ENCODE data around the gene MARK3.

MARK3 gene

GRCh38 chr14:103526247-103526913 is 141.2 kb downstream of the MARK3 start:
- Mint-ChIP-seq H3K4me3 (no peak overlapping the region), H3K9me3 (no peaks in the 10 kb centered on the region), H3K36me3 (ENCODE audit: low read depth) (no peaks in the 10 kb centered on the region), H3K4me1 (peaks cover 68% of the 10 kb centered on the region), H3K27ac (peak overlapping the region; percentile 83), H3K27me3 (ENCODE audit: low read depth, poor library complexity) (peaks cover 18% of the 10 kb centered on the region)
- no peak for DNase-seq
- TF ChIP-seq CTCF (IDR thresholded peaks at IDR 0.05), result no peak

GRCh38 chr14:103526914-103527248 is 141.7 kb downstream of the MARK3 start:
- DNase-seq, result no peak
- Mint-ChIP-seq H3K36me3 (ENCODE audit: low read depth) (no peaks in the 10 kb centered on the region), H3K9me3 (no peaks in the 10 kb centered on the region), H3K27me3 (ENCODE audit: low read depth, poor library complexity) (peaks cover 18% of the 10 kb centered on the region), H3K4me1 (peaks cover 68% of the 10 kb centered on the region), H3K4me3 (peak overlapping the region; percentile 95), H3K27ac (peak overlapping the region; percentile 48)
- TF ChIP-seq CTCF (IDR thresholded peaks at IDR 0.05), result no peak

- Mint-ChIP-seq H3K27me3 (ENCODE audit: low read depth, poor library complexity) (peaks cover 18% of the 10 kb centered on the region), H3K4me1 (peaks cover 68% of the 10 kb centered on the region), H3K27ac (peak overlapping the region; percentile 48), H3K4me3 (peak overlapping the region; percentile 95), H3K9me3 (no peaks in the 10 kb centered on the region), H3K36me3 (ENCODE audit: low read depth) (no peaks in the 10 kb centered on the region)
- DNase-seq, result no peak
- TF ChIP-seq CTCF (IDR thresholded peaks at IDR 0.05), result no peak
Observed at GRCh38 chr14:103527408-103528145, 142.4 kb downstream of the MARK3 start.

GRCh38 chr14:103528146-103528586 is 143.0 kb downstream of the MARK3 start:
- TF ChIP-seq CTCF (IDR thresholded peaks at IDR 0.05), result no peak
- Mint-ChIP-seq H3K27me3 (ENCODE audit: low read depth, poor library complexity) (peaks cover 13% of the 10 kb centered on the region), H3K9me3 (no peaks in the 10 kb centered on the region), H3K4me1 (peaks cover 68% of the 10 kb centered on the region), H3K4me3 (peak overlapping the region; percentile 95), H3K27ac (peak overlapping the region; percentile 99), H3K36me3 (ENCODE audit: low read depth) (no peaks in the 10 kb centered on the region)
- DNase-seq, result no peak

GRCh38 chr14:103528587-103529382 is 143.6 kb downstream of the MARK3 start, which contains the start of gene TRMT61A:
TRMT61A (plus strand) TSS chr14:103529196; CDS start chr14:103529979, 783 bp downstream.
- DNase-seq, result peak; percentile 80
- Mint-ChIP-seq H3K27me3 (ENCODE audit: low read depth, poor library complexity) (peaks cover 7% of the 10 kb centered on the region), H3K27ac (peak within 1 kb of the TSS; percentile 99), H3K36me3 (ENCODE audit: low read depth) (no peaks in the 10 kb centered on the region), H3K4me3 (peak within 1 kb of the TSS; percentile 95), H3K4me1 (peaks cover 64% of the 10 kb centered on the region), H3K9me3 (no peaks in the 10 kb centered on the region)
- TF ChIP-seq CTCF (IDR thresholded peaks at IDR 0.05), result no peak

All from nephron progenitor cell (in vitro differentiated cells).